Loucy (cell line): ENCODE measurements around the gene GTPBP6.
"Not testable (repeated sequence)": the region's sequence is repeated elsewhere in the genome, so short reads cannot be mapped to it uniquely, and the experiment has no call there.

ENCODE experiments used
- H2AFZ ChIP-seq: fragments of 200-600 bp; sonication (generic); 2 replicates; pipeline ENCODE4 v1.6.0; 2016; ENCODE audit warnings: antibody characterized with exemption, mild to moderate bottlenecking, low read length, moderate library complexity
- H3F3A ChIP-seq: fragments of 200-600 bp; 2 replicates; pipeline ENCODE4 v1.6.0; 2016; ENCODE audit warnings: antibody characterized with exemption, low read depth, mild to moderate bottlenecking
- H3K27me3 ChIP-seq: fragments of 200-600 bp; sonication (generic); 2 replicates; pipeline ENCODE4 v1.6.1; 2014; ENCODE audit warnings: low read length, mild to moderate bottlenecking; ENCODE audit not compliant: insufficient read depth, poor library complexity, severe bottlenecking
- H3K36me3 ChIP-seq: fragments of 200-600 bp; sonication (generic); 2 replicates; pipeline ENCODE4 v1.6.1; 2016; ENCODE audit warnings: low read length; ENCODE audit not compliant: insufficient read depth
- H3K4me1 ChIP-seq: fragments of 200-600 bp; sonication (generic); 2 replicates; pipeline ENCODE4 v1.5.1; 2014; ENCODE audit warnings: low read length, mild to moderate bottlenecking; ENCODE audit not compliant: insufficient read depth, poor library complexity, severe bottlenecking
- H3K4me2 ChIP-seq: fragments of 200-600 bp; sonication (generic); 2 replicates; pipeline ENCODE4 v1.6.0; 2014; ENCODE audit warnings: antibody characterized with exemption, low read length, low read depth, mild to moderate bottlenecking; ENCODE audit not compliant: poor library complexity, severe bottlenecking
- H3K4me3 ChIP-seq: fragments of 200-600 bp; sonication (generic); 2 replicates; pipeline ENCODE4 v1.5.1; 2014; ENCODE audit warnings: low read length, mild to moderate bottlenecking, mixed read lengths; ENCODE audit not compliant: poor library complexity, severe bottlenecking
- H3K79me2 ChIP-seq: fragments of 200-600 bp; sonication (generic); 2 replicates; pipeline ENCODE4 v1.6.1; 2014; ENCODE audit warnings: low read length; ENCODE audit not compliant: insufficient read depth
- H3K9ac ChIP-seq: fragments of 200-600 bp; sonication (generic); 2 replicates; pipeline ENCODE4 v1.6.0; 2014; ENCODE audit warnings: mild to moderate bottlenecking, low read depth, low read length, moderate library complexity; ENCODE audit not compliant: poor library complexity, severe bottlenecking
- H3K9me2 ChIP-seq: fragments of 200-600 bp; sonication (generic); replicated peaks from 2 replicates; pipeline ENCODE4 v1.6.1; 2016; ENCODE audit warnings: low read depth, low read length, mixed read lengths
- H3K9me3 ChIP-seq: fragments of 200-600 bp; sonication (generic); 2 replicates; pipeline ENCODE4 v1.6.1; 2014; ENCODE audit warnings: mild to moderate bottlenecking, antibody characterized with exemption, low read length, low read depth; ENCODE audit not compliant: insufficient read depth
- H4K20me1 ChIP-seq: fragments of 200-600 bp; sonication (generic); 2 replicates; pipeline ENCODE4 v1.6.0; 2014; ENCODE audit warnings: antibody characterized with exemption, low read length, mild to moderate bottlenecking; ENCODE audit not compliant: insufficient read depth, poor library complexity, severe bottlenecking
- EZH2phosphoT487 ChIP-seq: fragments of 200-600 bp; IDR thresholded peaks from 2 replicates; pipeline ENCODE4 v1.6.1; 2018; ENCODE audit warnings: antibody characterized with exemption, mild to moderate bottlenecking, moderate library complexity, borderline replicate concordance
- TF ChIP-seq, protein P1 (sequence below): fragments of 200-600 bp; sonication (generic); conservative IDR thresholded peaks from 2 replicates; pipeline ENCODE4 v1.5.1; 2014; ENCODE audit warnings: mild to moderate bottlenecking, antibody characterized with exemption, low read length

GTPBP6 gene

GRCh38 chrX:281166-281999, 37.2 kb downstream of the GTPBP6 start, which contains the start of gene PLCXD1:
Gene PLCXD1, plus strand, starts transcription at chrX:281381. Its CDS starts 2,807 bp downstream, at chrX:284188.
- Histone ChIP-seq H3K4me3 (no peak within 1 kb of the TSS), H3K9ac (no peak within 1 kb of the TSS)

DNA sequence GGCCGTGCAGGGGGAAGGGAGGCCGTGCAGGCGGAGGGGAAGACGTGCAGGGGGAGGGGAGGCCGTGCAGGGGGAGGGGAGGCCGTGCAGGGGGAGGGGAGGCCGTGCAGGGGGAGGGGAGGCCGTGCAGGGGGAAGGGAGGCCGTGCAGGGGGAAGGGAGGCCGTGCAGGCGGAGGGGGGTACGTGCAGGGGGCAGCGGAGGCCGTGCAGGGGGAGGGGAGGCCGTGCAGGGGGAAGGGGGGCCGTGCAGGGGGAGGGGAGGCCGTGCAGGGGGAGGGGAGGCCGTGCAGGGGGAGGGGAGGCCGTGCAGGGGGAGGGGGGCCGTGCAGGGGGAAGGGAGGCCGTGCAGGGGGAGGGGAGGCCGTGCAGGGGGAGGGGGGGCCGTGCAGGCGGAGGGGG, 37.9 kb downstream of the GTPBP6 start:
- not testable (repeated sequence) for H2AFZ ChIP-seq, H4K20me1 ChIP-seq, H3K4me3 ChIP-seq, H3F3A ChIP-seq, H3K9ac ChIP-seq, H3K9me2 ChIP-seq, H3K4me2 ChIP-seq, H3K9me3 ChIP-seq, H3K27me3 ChIP-seq
- H3K36me3 ChIP-seq, result peaks cover 13% of the 10 kb centered on the region; the same call in 1 of the 2 replicates
- H3K79me2 ChIP-seq, result peaks cover 12% of the 10 kb centered on the region; the same call in 1 of the 2 replicates
- peaks cover 13% of the 10 kb centered on the region for H3K4me1 ChIP-seq

More at GRCh38 chrX:281166-281999, 37.2 kb downstream of the GTPBP6 start, which contains the start of gene PLCXD1:
- H3K9me3 ChIP-seq, result no peaks in the 10 kb centered on the region
- peaks cover 13% of the 10 kb centered on the region; the same call in 1 of the 2 replicates for H3K36me3 ChIP-seq
- H3K9me2 ChIP-seq, result no peaks in the 10 kb centered on the region
- H3K79me2 ChIP-seq, result peaks cover 10% of the 10 kb centered on the region; the same call in 1 of the 2 replicates
- H4K20me1 ChIP-seq, result no peaks in the 10 kb centered on the region
- H3K4me2 ChIP-seq, result no peak within 1 kb of the TSS
- no peak within 1 kb of the TSS for H2AFZ ChIP-seq
- H3F3A ChIP-seq, result 0 out of 2 replicates have a peak, but pooled peaks cover 3% of the 10 kb centered on the region
- peaks cover 11% of the 10 kb centered on the region for H3K4me1 ChIP-seq
- TF ChIP-seq, protein P1, sequence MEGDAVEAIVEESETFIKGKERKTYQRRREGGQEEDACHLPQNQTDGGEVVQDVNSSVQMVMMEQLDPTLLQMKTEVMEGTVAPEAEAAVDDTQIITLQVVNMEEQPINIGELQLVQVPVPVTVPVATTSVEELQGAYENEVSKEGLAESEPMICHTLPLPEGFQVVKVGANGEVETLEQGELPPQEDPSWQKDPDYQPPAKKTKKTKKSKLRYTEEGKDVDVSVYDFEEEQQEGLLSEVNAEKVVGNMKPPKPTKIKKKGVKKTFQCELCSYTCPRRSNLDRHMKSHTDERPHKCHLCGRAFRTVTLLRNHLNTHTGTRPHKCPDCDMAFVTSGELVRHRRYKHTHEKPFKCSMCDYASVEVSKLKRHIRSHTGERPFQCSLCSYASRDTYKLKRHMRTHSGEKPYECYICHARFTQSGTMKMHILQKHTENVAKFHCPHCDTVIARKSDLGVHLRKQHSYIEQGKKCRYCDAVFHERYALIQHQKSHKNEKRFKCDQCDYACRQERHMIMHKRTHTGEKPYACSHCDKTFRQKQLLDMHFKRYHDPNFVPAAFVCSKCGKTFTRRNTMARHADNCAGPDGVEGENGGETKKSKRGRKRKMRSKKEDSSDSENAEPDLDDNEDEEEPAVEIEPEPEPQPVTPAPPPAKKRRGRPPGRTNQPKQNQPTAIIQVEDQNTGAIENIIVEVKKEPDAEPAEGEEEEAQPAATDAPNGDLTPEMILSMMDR, result no peak
- no peak for TF ChIP-seq EZH2phosphoT487
- no peaks in the 10 kb centered on the region for H3K27me3 ChIP-seq

DNA sequence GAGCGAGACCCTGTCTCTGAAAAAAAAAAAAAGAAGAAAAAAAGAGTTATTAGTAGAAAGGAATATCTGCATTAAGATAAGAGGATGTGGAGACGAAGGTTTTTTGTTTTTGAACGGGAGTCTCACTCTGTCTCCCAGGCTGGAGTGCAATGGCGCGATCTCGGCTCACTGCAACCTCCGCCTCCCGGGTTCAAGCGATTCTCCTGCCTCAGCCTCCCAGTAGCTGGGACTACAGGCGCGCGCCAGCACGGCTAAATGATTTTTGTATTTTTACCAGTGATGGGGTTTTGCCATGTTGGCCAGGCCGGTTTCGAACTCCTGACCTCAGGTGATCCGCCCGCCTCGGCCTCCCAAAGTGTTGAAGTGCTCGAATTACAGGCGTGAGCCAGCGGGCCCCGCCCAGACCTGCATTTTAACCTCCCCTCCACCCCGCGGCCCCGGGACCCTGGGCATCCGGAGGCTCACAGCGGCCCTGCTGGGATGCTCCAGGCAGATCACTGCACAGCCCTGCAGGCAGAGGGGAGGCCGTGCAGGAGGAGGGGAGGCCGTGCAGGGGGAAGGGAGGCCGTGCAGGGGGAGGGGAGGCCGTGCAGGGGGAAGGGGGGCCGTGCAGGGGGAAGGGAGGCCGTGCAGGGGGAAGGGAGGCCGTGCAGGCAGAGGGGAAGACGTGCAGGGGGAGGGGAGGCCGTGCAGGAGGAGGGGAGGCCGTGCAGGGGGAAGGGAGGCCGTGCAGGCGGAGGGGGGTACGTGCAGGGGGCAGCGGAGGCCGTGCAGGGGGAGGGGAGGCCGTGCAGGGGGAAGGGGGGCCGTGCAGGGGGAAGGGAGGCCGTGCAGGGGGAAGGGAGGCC, 38.6 kb downstream of the GTPBP6 start:
- not testable (repeated sequence) for H2AFZ ChIP-seq, H3K9me3 ChIP-seq, H3K9me2 ChIP-seq, H3K36me3 ChIP-seq, H3K4me2 ChIP-seq, H3K79me2 ChIP-seq, H3K9ac ChIP-seq, H3K4me3 ChIP-seq, H3F3A ChIP-seq, H3K27me3 ChIP-seq, H4K20me1 ChIP-seq
- H3K4me1 ChIP-seq, result peaks cover 16% of the 10 kb centered on the region

DNA sequence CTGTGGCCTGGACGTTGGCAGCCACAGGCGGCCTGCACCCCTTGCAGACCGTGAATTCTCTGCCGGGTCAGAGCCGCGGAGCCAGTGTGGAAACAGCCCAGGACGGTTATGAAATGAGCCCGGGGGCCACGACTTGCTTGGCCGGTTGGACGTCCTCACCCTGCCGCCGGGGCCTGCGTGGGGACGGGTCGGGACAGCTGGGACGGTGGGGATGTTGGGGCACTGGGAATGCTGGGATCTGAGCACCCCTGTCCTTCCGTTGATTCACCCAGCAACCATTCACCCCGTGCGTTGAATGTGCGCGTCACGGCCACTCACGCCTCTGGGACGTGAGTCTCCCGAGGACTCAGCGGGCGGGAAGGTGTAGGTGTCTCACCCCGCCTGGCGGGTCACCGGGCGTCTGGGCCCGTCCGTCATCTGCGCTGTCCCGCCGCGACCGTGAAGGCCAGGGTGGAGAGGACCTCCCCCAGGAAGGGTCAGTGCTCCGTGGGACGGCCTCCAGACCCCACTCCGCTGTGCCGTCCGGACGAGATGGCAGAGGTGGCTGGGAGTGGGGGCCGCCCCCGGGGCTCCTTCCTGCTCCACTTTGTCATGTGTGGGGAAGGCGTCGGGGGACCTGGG, 41.9 kb downstream of the GTPBP6 start:
- H3F3A ChIP-seq, result 0 out of 2 replicates have a peak, but pooled peaks cover 3% of the 10 kb centered on the region
- H3K9ac ChIP-seq, result peak overlapping the region; percentile 97
- peak overlapping the region; percentile 92 for H3K4me2 ChIP-seq
- H3K9me2 ChIP-seq, result no peaks in the 10 kb centered on the region
- peak overlapping the region; percentile 74 for H2AFZ ChIP-seq
- H3K36me3 ChIP-seq, result no peaks in the 10 kb centered on the region
- no peaks in the 10 kb centered on the region for H4K20me1 ChIP-seq
- peaks cover 8% of the 10 kb centered on the region; the same call in 1 of the 2 replicates for H3K79me2 ChIP-seq
- H3K4me3 ChIP-seq, result peak overlapping the region; percentile 88
- TF ChIP-seq, protein P1, result no peak
- no peak for TF ChIP-seq EZH2phosphoT487
- H3K27me3 ChIP-seq, result no peaks in the 10 kb centered on the region
- peaks cover 16% of the 10 kb centered on the region for H3K4me1 ChIP-seq
- no peaks in the 10 kb centered on the region for H3K9me3 ChIP-seq
